ENCODE results near the gene IQSEC1. TPM values are rescaled to one million over a fixed set of nuclear protein-coding genes. Genes with fewer than 3 reads are reported as not detected.

IQSEC1 gene
- total and polyA plus RNA-seq, 10 of the 15 experiments (the other 5 are each of a cell fraction or from before 2014, with no cell fraction given) = 0.92 to 55.2 (median 8.5) TPM

DNA sequence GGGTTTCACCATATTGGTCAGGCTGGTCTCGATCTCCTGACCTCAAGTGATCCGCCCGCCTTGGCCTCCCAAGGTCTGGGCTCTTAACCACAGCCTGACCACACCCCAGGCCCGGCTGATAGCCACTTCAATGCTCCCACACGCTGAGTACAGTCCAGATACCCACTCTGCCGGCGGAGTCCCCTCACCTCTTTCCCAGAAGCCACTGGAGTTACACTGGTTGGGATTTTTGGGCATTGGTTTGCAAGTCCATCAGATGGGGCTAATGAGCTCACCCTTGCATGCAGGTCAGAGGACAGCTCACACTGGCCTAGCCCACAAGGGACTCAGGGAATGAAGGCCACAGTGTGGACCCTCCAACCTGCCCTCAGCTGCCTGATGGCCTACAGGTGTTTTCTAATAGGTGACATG is 60.1 kb downstream of the IQSEC1 start (continued):
- TF ChIP-seq EED (IDR thresholded peaks at IDR 0.05; ENCODE audit: low read depth) = peak; percentile 46; the same call in 1 of the 2 replicates
- TF ChIP-seq, protein P1, sequence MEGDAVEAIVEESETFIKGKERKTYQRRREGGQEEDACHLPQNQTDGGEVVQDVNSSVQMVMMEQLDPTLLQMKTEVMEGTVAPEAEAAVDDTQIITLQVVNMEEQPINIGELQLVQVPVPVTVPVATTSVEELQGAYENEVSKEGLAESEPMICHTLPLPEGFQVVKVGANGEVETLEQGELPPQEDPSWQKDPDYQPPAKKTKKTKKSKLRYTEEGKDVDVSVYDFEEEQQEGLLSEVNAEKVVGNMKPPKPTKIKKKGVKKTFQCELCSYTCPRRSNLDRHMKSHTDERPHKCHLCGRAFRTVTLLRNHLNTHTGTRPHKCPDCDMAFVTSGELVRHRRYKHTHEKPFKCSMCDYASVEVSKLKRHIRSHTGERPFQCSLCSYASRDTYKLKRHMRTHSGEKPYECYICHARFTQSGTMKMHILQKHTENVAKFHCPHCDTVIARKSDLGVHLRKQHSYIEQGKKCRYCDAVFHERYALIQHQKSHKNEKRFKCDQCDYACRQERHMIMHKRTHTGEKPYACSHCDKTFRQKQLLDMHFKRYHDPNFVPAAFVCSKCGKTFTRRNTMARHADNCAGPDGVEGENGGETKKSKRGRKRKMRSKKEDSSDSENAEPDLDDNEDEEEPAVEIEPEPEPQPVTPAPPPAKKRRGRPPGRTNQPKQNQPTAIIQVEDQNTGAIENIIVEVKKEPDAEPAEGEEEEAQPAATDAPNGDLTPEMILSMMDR (IDR thresholded peaks at IDR 0.05 in 2 of 3, conservative IDR thresholded peaks at IDR 0.05 in 1 of 3; ENCODE audit: control insufficient read depth in 2 of 3, extremely low read depth in 1 of 3, insufficient read depth in 1 of 3, low read depth in 3 of 3, low read length in 3 of 3) = 0 out of 6 replicates have a peak, but pooled peaks have one; percentile 9 to 20 (median 11)
- TF ChIP-seq TCF3 (IDR thresholded peaks at IDR 0.05; ENCODE audit: borderline replicate concordance, insufficient read depth, low read depth, low read length) = 0 out of 2 replicates have a peak, but pooled peaks have one; percentile 7
- TF ChIP-seq, protein P2, sequence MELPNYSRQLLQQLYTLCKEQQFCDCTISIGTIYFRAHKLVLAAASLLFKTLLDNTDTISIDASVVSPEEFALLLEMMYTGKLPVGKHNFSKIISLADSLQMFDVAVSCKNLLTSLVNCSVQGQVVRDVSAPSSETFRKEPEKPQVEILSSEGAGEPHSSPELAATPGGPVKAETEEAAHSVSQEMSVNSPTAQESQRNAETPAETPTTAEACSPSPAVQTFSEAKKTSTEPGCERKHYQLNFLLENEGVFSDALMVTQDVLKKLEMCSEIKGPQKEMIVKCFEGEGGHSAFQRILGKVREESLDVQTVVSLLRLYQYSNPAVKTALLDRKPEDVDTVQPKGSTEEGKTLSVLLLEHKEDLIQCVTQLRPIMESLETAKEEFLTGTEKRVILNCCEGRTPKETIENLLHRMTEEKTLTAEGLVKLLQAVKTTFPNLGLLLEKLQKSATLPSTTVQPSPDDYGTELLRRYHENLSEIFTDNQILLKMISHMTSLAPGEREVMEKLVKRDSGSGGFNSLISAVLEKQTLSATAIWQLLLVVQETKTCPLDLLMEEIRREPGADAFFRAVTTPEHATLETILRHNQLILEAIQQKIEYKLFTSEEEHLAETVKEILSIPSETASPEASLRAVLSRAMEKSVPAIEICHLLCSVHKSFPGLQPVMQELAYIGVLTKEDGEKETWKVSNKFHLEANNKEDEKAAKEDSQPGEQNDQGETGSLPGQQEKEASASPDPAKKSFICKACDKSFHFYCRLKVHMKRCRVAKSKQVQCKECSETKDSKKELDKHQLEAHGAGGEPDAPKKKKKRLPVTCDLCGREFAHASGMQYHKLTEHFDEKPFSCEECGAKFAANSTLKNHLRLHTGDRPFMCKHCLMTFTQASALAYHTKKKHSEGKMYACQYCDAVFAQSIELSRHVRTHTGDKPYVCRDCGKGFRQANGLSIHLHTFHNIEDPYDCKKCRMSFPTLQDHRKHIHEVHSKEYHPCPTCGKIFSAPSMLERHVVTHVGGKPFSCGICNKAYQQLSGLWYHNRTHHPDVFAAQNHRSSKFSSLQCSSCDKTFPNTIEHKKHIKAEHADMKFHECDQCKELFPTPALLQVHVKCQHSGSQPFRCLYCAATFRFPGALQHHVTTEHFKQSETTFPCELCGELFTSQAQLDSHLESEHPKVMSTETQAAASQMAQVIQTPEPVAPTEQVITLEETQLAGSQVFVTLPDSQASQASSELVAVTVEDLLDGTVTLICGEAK (IDR thresholded peaks at IDR 0.05; ENCODE audit: borderline replicate concordance) = 0 out of 2 replicates have a peak, but pooled peaks have one; percentile 4
- TF ChIP-seq, protein P3, sequence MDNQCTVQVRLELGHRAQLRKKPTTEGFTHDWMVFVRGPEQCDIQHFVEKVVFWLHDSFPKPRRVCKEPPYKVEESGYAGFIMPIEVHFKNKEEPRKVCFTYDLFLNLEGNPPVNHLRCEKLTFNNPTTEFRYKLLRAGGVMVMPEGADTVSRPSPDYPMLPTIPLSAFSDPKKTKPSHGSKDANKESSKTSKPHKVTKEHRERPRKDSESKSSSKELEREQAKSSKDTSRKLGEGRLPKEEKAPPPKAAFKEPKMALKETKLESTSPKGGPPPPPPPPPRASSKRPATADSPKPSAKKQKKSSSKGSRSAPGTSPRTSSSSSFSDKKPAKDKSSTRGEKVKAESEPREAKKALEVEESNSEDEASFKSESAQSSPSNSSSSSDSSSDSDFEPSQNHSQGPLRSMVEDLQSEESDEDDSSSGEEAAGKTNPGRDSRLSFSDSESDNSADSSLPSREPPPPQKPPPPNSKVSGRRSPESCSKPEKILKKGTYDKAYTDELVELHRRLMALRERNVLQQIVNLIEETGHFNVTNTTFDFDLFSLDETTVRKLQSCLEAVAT (IDR thresholded peaks at IDR 0.05) = peak; percentile 76

Measured in GM12878 (cell line).